IMR-90 (cell line): Measurements from ENCODE around the gene TBC1D10A.

Experiments
- POLR2A ChIP-seq: IDR thresholded peaks from 2 replicates; pipeline ENCODE4 v1.6.1; 2012; ENCODE audit warnings: mild to moderate bottlenecking, low read depth, low read length
- RAD21 ChIP-seq: IDR thresholded peaks from 2 replicates; pipeline ENCODE4 v1.6.1; 2012; ENCODE audit warnings: low read length, improper control_type of control experiment
- RFX5 ChIP-seq: IDR thresholded peaks from 2 replicates; pipeline ENCODE4 v1.8.0; 2012; ENCODE audit warnings: low read depth, mild to moderate bottlenecking, low read length, moderate library complexity
- TF ChIP-seq, protein P1 (sequence below): conservative IDR thresholded peaks from 2 replicates; pipeline ENCODE4 v1.5.1; 2012; ENCODE audit warnings: mild to moderate bottlenecking, low read depth, low read length, improper control_type of control experiment

DNA sequence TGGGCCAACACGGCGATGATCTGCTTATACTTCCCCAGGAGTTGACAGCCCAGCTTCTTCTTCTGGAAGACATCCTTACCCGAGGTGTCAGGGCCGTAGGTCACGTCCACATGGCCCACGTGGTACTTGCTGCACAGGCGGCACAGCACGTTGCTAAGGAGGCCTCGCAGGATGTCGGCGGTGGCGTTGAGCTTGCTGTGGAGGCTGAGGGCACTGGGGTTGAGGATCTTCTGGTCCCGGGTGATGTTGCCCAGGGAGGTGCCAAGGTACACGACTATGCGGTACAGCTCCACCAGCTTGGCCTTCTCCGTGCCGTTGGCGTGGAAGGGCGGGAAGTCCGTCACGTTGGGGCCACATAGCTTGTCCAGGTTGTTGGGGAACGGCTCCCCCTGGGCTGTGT, 83.1 kb downstream of the TBC1D10A start:
- TF ChIP-seq POLR2A = no peak
- no peak for TF ChIP-seq RAD21
- TF ChIP-seq, protein P1, sequence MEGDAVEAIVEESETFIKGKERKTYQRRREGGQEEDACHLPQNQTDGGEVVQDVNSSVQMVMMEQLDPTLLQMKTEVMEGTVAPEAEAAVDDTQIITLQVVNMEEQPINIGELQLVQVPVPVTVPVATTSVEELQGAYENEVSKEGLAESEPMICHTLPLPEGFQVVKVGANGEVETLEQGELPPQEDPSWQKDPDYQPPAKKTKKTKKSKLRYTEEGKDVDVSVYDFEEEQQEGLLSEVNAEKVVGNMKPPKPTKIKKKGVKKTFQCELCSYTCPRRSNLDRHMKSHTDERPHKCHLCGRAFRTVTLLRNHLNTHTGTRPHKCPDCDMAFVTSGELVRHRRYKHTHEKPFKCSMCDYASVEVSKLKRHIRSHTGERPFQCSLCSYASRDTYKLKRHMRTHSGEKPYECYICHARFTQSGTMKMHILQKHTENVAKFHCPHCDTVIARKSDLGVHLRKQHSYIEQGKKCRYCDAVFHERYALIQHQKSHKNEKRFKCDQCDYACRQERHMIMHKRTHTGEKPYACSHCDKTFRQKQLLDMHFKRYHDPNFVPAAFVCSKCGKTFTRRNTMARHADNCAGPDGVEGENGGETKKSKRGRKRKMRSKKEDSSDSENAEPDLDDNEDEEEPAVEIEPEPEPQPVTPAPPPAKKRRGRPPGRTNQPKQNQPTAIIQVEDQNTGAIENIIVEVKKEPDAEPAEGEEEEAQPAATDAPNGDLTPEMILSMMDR = no peak
- no peak for TF ChIP-seq RFX5
